IMR-90 (cell line): ENCODE results near the gene PRKD1. TPM values are rescaled to one million over a fixed set of nuclear protein-coding genes. Genes with fewer than 3 reads are reported as not detected.

Experiments
- ATAC-seq: fragments of 200-7000 bp; cut with Tn5 transposase; 2 replicates; pipeline ENCODE4 v1.9.1; 2020; ENCODE audit warnings: low read depth, mild to moderate bottlenecking, moderate library complexity
- BruUV-seq: library from RNA; stranded (reverse); fragments of 400-500 nt; replicated peaks from 2 replicates; lab custom pipeline; 2021; lab: Mats Ljungman, UMichigan
- CTCF ChIA-PET: fragments of 300-600 bp; formaldehyde crosslinking; extraction: SDS; loops from one replicate; lab custom pipeline; 2021; ENCODE audit warnings: antibody characterized with exemption; lab: Yijun Ruan, JAX
- POLR2A ChIA-PET: fragments of 300-600 bp; sonication (Branson Sonifier 250); formaldehyde crosslinking; loops from one replicate; lab custom pipeline; 2022; ENCODE audit warnings: antibody characterized with exemption; ENCODE audit not compliant: unreplicated experiment; lab: Charles Lee
- DNase-seq: peaks from one replicate; pipeline ENCODE4 v3.0.0; 2013
- H2AFZ ChIP-seq: replicated peaks from 2 replicates; pipeline ENCODE3; 2013; ENCODE audit warnings: low read length, mild to moderate bottlenecking; ENCODE audit not compliant: poor library complexity
- H2AK5ac ChIP-seq: 2 replicates; pipeline ENCODE4 v1.6.1; 2013; ENCODE audit warnings: low read depth, low read length, inconsistent platforms
- H2AK9ac ChIP-seq: replicated peaks from 2 replicates; pipeline ENCODE3; 2013; ENCODE audit warnings: mild to moderate bottlenecking, low read depth, low read length, moderate library complexity; ENCODE audit not compliant: poor library complexity
- H2BK120ac ChIP-seq: 2 replicates; pipeline ENCODE4 v1.6.1; 2013; ENCODE audit warnings: low read depth, low read length, inconsistent platforms
- H2BK15ac ChIP-seq: 3 replicates; pipeline ENCODE4 v1.6.1; 2013; ENCODE audit warnings: low read depth, low read length, inconsistent platforms
- H2BK20ac ChIP-seq: 2 replicates; pipeline ENCODE4 v1.6.1; 2013; ENCODE audit warnings: low read depth, mild to moderate bottlenecking, inconsistent platforms, low read length, moderate library complexity
- H2BK5ac ChIP-seq: 2 replicates; pipeline ENCODE4 v1.6.1; 2013; ENCODE audit warnings: mild to moderate bottlenecking, low read depth, low read length, inconsistent platforms; ENCODE audit not compliant: poor library complexity, severe bottlenecking
- H3K14ac ChIP-seq: replicated peaks from 2 replicates; pipeline ENCODE4 v1.6.1; 2013; ENCODE audit warnings: low read depth, low read length, inconsistent platforms
- H3K18ac ChIP-seq: 2 replicates; pipeline ENCODE4 v1.6.1; 2013; ENCODE audit warnings: low read depth, low read length, control low read depth
- H3K23ac ChIP-seq: 2 replicates; pipeline ENCODE4 v1.6.1; 2013; ENCODE audit warnings: low read depth, low read length, inconsistent platforms
- H3K27ac ChIP-seq: 2 replicates; pipeline ENCODE4 v1.5.1; 2013; ENCODE audit warnings: mild to moderate bottlenecking, control low read depth, low read length; ENCODE audit not compliant: insufficient read depth
- H3K27me3 ChIP-seq: 2 replicates; pipeline ENCODE4 v1.6.1; 2013; ENCODE audit warnings: low read length; ENCODE audit not compliant: control insufficient read depth, insufficient read depth
- H3K36me3 ChIP-seq: 2 replicates; pipeline ENCODE4 v1.6.1; 2013; ENCODE audit warnings: low read length, mixed read lengths; ENCODE audit not compliant: control insufficient read depth, insufficient read depth
- H3K4ac ChIP-seq: 2 replicates; pipeline ENCODE4 v1.6.1; 2013; ENCODE audit warnings: low read depth, low read length, inconsistent platforms
- H3K4me1 ChIP-seq: 2 replicates; pipeline ENCODE4 v1.6.1; 2013; ENCODE audit warnings: low read length, mixed read lengths; ENCODE audit not compliant: control insufficient read depth, insufficient read depth
- H3K4me2 ChIP-seq: 2 replicates; pipeline ENCODE4 v1.6.1; 2013; ENCODE audit warnings: low read depth, mild to moderate bottlenecking, control low read depth, low read length, moderate library complexity
- H3K4me3 ChIP-seq: 2 replicates; pipeline ENCODE4 v1.5.1; 2013; ENCODE audit warnings: low read depth, mild to moderate bottlenecking, control low read depth, low read length, moderate library complexity; ENCODE audit not compliant: insufficient read depth
- H3K56ac ChIP-seq: 2 replicates; pipeline ENCODE4 v1.6.1; 2013; ENCODE audit warnings: low read length, inconsistent platforms; ENCODE audit not compliant: insufficient read depth; ENCODE audit errors: extremely low read depth
- H3K79me1 ChIP-seq, 2 experiments: 2 replicates each; pipeline ENCODE4 v1.6.1; 2013; ENCODE audit warnings: low read length in 2 of 2, inconsistent platforms in 1 of 2, low read depth in 1 of 2
- H3K9ac ChIP-seq: 2 replicates; pipeline ENCODE4 v1.6.1; 2013; ENCODE audit warnings: low read depth, low read length, control low read depth
- H3K9me1 ChIP-seq: 2 replicates; pipeline ENCODE4 v1.6.1; 2013; ENCODE audit warnings: low read length, inconsistent platforms; ENCODE audit not compliant: insufficient read depth
- H3K9me3 ChIP-seq: 2 replicates; pipeline ENCODE4 v1.6.1; 2013; ENCODE audit warnings: low read length; ENCODE audit not compliant: control insufficient read depth, insufficient read depth
- H4K20me1 ChIP-seq: 2 replicates; pipeline ENCODE4 v1.6.1; 2013; ENCODE audit warnings: low read length, inconsistent platforms; ENCODE audit not compliant: insufficient read depth
- H4K5ac ChIP-seq: 2 replicates; pipeline ENCODE4 v1.6.1; 2013; ENCODE audit warnings: mild to moderate bottlenecking, low read depth, low read length, control low read depth
- H4K8ac ChIP-seq, 2 experiments: 2 replicates each; pipeline ENCODE4 v1.6.1; 2013; ENCODE audit warnings: low read depth in 2 of 2, low read length in 2 of 2, control low read depth in 1 of 2, inconsistent platforms in 1 of 2
- H4K91ac ChIP-seq: 2 replicates; pipeline ENCODE4 v1.6.1; 2013; ENCODE audit warnings: low read depth, low read length, inconsistent platforms; ENCODE audit not compliant: insufficient read depth
- FOS ChIP-seq: fragments of 150-350 bp; IDR thresholded peaks from 2 replicates; pipeline ENCODE4 v1.6.1; 2016; ENCODE audit warnings: low read depth, low read length
- MAFK ChIP-seq: IDR thresholded peaks from 2 replicates; pipeline ENCODE4 v1.6.1; 2012; ENCODE audit warnings: low read depth, low read length, improper control_type of control experiment
- NFE2L2 ChIP-seq: fragments of 150-350 bp; IDR thresholded peaks from 2 replicates; pipeline ENCODE4 v1.6.1; 2016; ENCODE audit warnings: low read depth, mild to moderate bottlenecking, low read length
- POLR2A ChIP-seq: IDR thresholded peaks from 2 replicates; pipeline ENCODE4 v1.6.1; 2012; ENCODE audit warnings: mild to moderate bottlenecking, low read depth, low read length
- RAD21 ChIP-seq: IDR thresholded peaks from 2 replicates; pipeline ENCODE4 v1.6.1; 2012; ENCODE audit warnings: low read length, improper control_type of control experiment
- RCOR1 ChIP-seq: IDR thresholded peaks from 2 replicates; pipeline ENCODE4 v1.6.1; 2012; ENCODE audit warnings: mild to moderate bottlenecking, low read length, improper control_type of control experiment; ENCODE audit not compliant: insufficient replicate concordance
- RFX5 ChIP-seq: IDR thresholded peaks from 2 replicates; pipeline ENCODE4 v1.8.0; 2012; ENCODE audit warnings: low read depth, mild to moderate bottlenecking, low read length, moderate library complexity
- dilution Hi-C: fragments of 300-500 bp; cut with HindIII; formaldehyde crosslinking; loops from one replicate; pipeline ENCODE4 v1.14.3; 2018; ENCODE audit warnings: low sequenced_read_pairs; ENCODE audit not compliant: unreplicated experiment
- in situ Hi-C: fragments of 300-500 bp; cut with MboI; formaldehyde crosslinking; loops from 3 replicates; pipeline ENCODE4 v1.14.3; 2019; ENCODE audit warnings: low sequenced_read_pairs, inconsistent platforms, mixed read lengths
- intact Hi-C: fragments of 100-400 bp; cut with micrococcal nuclease; formaldehyde crosslinking; loops from 2 replicates; pipeline ENCODE4 v1.10.0; 2022
- polyA plus RNA-seq, 3 experiments: library from polyadenylated mRNA; depleted of rRNA; stranded (reverse); fragments of >200 nt; gene quantifications; 2 replicates each; pipeline ENCODE4 v1.2.3, GENCODE V29; 2012; ENCODE audit warnings: low replicate concordance in 1 of 3
- total RNA-seq: library from RNA; depleted of rRNA; stranded (reverse); fragments of >200 nt; gene quantifications from 2 replicates; pipeline ENCODE4 v1.2.3, GENCODE V29; 2012
- TF ChIP-seq, protein P1 (sequence below): conservative IDR thresholded peaks from 2 replicates; pipeline ENCODE4 v1.5.1; 2012; ENCODE audit warnings: mild to moderate bottlenecking, low read depth, low read length, improper control_type of control experiment
- TF ChIP-seq, protein P2 (sequence below): fragments of 150-350 bp; IDR thresholded peaks from 2 replicates; pipeline ENCODE4 v1.6.1; 2017; ENCODE audit warnings: mild to moderate bottlenecking, antibody characterized with exemption, low read length, low read depth
- TF ChIP-seq, protein P3 (sequence below): fragments of 150-350 bp; IDR thresholded peaks from 2 replicates; pipeline ENCODE4 v1.6.1; 2016; ENCODE audit warnings: low read depth, mild to moderate bottlenecking, low read length, moderate library complexity, borderline replicate concordance

The PRKD1 gene
- total and polyA plus RNA-seq, 2 of the 4 experiments (the other 2 are of a cell fraction), result 12.9 to 14.2 TPM

DNA sequence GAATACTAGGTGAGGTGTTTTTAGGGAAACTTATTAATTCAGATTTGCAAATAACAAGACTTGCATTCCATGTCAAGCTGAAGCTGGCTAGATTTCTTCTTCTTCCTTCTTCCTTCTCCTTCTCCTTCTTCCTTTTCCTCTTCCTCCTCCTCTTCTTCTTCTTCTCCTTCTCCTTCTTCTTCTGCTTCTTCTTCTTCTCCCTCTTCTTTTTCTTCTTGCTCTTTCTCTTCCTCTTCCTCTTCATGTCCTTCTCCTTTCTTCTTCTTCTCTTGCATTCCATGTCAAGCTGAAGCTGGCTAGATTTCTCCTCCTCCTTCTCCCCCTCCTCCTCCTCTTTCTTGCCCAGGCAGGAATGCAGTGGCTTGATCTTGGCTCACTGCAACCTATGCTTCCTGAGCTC, 297.8 kb downstream of the PRKD1 start:
- Histone ChIP-seq H3K9ac (no peak overlapping the region), H3K27me3 (no peaks in the 10 kb centered on the region), H3K18ac (no peak overlapping the region), H4K8ac (no peak overlapping the region), H3K23ac (no peak overlapping the region), H3K56ac (no peak overlapping the region), H3K4me2 (no peak overlapping the region), H3K14ac (no peak overlapping the region), H2BK120ac (no peak overlapping the region), H3K4me3 (no peak overlapping the region), H3K79me1 (no peaks in the 10 kb centered on the region), H3K36me3 (peaks cover 6% of the 10 kb centered on the region), H2BK15ac (no peak overlapping the region), H2BK20ac (no peak overlapping the region), H3K9me3 (no peaks in the 10 kb centered on the region), H3K4ac (no peak overlapping the region), H2AK9ac (no peak overlapping the region), H4K91ac (no peak overlapping the region), H2AK5ac (no peak overlapping the region; the same call in 1 of the 2 replicates), H3K27ac (no peak overlapping the region), H3K4me1 (peaks cover 3% of the 10 kb centered on the region), H2AFZ (no peak overlapping the region), H2BK5ac (no peak overlapping the region), H4K5ac (no peak overlapping the region), H4K20me1 (no peaks in the 10 kb centered on the region), H3K9me1 (0 out of 2 replicates have a peak, but pooled peaks cover 3% of the 10 kb centered on the region)
- intact Hi-C loops (no loop called here), in situ Hi-C loops (no loop called here), dilution Hi-C loops (no loop called here)
- ChIA-PET CTCF (no interaction called here), POLR2A (no interaction called here)
- BruUV-seq, result no TSS peak
- TF ChIP-seq MAFK, result no peak
- no peak for TF ChIP-seq RCOR1
- TF ChIP-seq, protein P1, sequence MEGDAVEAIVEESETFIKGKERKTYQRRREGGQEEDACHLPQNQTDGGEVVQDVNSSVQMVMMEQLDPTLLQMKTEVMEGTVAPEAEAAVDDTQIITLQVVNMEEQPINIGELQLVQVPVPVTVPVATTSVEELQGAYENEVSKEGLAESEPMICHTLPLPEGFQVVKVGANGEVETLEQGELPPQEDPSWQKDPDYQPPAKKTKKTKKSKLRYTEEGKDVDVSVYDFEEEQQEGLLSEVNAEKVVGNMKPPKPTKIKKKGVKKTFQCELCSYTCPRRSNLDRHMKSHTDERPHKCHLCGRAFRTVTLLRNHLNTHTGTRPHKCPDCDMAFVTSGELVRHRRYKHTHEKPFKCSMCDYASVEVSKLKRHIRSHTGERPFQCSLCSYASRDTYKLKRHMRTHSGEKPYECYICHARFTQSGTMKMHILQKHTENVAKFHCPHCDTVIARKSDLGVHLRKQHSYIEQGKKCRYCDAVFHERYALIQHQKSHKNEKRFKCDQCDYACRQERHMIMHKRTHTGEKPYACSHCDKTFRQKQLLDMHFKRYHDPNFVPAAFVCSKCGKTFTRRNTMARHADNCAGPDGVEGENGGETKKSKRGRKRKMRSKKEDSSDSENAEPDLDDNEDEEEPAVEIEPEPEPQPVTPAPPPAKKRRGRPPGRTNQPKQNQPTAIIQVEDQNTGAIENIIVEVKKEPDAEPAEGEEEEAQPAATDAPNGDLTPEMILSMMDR, result no peak
- TF ChIP-seq, protein P2, sequence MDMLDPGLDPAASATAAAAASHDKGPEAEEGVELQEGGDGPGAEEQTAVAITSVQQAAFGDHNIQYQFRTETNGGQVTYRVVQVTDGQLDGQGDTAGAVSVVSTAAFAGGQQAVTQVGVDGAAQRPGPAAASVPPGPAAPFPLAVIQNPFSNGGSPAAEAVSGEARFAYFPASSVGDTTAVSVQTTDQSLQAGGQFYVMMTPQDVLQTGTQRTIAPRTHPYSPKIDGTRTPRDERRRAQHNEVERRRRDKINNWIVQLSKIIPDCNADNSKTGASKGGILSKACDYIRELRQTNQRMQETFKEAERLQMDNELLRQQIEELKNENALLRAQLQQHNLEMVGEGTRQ, result no peak
- TF ChIP-seq FOS, result no peak
- no peak for TF ChIP-seq NFE2L2
- no peak for TF ChIP-seq RAD21
- TF ChIP-seq POLR2A, result no peak
- TF ChIP-seq RFX5, result no peak
- TF ChIP-seq, protein P3, sequence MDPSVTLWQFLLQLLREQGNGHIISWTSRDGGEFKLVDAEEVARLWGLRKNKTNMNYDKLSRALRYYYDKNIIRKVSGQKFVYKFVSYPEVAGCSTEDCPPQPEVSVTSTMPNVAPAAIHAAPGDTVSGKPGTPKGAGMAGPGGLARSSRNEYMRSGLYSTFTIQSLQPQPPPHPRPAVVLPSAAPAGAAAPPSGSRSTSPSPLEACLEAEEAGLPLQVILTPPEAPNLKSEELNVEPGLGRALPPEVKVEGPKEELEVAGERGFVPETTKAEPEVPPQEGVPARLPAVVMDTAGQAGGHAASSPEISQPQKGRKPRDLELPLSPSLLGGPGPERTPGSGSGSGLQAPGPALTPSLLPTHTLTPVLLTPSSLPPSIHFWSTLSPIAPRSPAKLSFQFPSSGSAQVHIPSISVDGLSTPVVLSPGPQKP, result no peak
- ATAC-seq (no peak), DNase-seq (no peak)
